ENCODE results near the gene PSMB5. TPM values are rescaled to one million over a fixed set of nuclear protein-coding genes. Genes with fewer than 3 reads are reported as not detected.
A peak's percentile ranks its signal among the peaks of the same experiment; 100 is the strongest.

The PSMB5 gene
- total and polyA plus RNA-seq, 2 of the 13 experiments (the other 11 are each of a cell fraction or from before 2014, with no cell fraction given) = 705 to 871 TPM

DNA sequence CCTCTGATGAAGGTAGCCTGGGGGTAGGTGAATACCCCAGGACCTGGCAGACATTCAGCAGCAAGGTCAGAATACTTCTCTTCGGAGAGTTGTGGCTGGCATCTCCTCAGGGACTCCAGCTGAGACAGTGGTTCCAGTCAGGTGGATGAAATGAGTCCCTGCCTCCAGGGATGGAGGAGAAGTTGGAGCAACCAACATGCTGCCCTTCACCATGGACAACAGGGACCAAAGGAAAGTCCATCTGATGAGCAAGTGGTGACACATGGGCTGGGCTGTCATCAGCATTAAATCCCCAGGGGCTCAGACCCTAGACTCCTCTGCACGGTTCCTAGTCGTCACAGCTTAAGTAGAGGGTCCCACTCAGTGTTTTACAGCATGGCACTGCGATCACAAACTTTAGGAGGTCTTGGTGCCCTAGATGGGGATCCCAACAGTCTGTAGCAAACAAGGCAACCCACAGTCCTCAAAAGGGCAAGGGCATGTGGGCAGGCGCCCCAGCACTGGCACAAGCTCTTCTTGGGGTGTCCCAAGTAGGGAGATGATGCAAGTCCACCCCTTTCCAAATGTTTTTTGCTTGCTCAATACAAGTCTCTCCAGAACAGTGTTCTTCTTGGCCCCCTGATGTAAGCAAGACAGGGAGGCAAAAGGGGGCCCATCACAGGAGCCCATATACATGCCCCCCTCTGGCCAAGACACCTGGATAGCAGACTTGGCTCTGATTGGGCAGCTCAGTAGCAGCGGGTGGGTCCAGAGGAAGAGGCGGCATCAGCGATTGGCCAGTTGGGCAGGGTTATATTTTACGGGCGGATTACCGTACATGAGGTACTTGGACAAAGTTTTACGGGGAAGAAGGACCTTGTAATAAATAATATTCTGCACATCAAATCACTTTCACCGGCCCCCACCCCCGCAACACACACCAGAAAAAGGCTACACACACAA lies 33.4 kb upstream of the PSMB5 start (continued):
- TF ChIP-seq NFYB (CRISPR knock-in tag; IDR thresholded peaks at IDR 0.05) (peak; percentile 62), ZBTB40 (IDR thresholded peaks at IDR 0.05) (no peak), ZBTB40 (CRISPR knock-in tag; IDR thresholded peaks at IDR 0.05) (0 out of 2 replicates have a peak, but pooled peaks have one; percentile 43), ISX (CRISPR knock-in tag; conservative IDR thresholded peaks at IDR 0.05) (no peak), JUN (CRISPR knock-in tag; IDR thresholded peaks at IDR 0.05) (0 out of 2 replicates have a peak, but pooled peaks have one; percentile 30), SKIL (CRISPR knock-in tag; IDR thresholded peaks at IDR 0.05; ENCODE audit: borderline replicate concordance) (no peak), NR2C2 (CRISPR knock-in tag; IDR thresholded peaks at IDR 0.05; ENCODE audit: borderline replicate concordance) (no peak; the same call in 1 of the 2 replicates), ZNF367 (CRISPR knock-in tag; IDR thresholded peaks at IDR 0.05; ENCODE audit: borderline replicate concordance) (no peak), SMYD3 (CRISPR knock-in tag; IDR thresholded peaks at IDR 0.05) (no peak), MEIS1 (CRISPR knock-in tag; IDR thresholded peaks at IDR 0.05; ENCODE audit: borderline replicate concordance) (peak; percentile 17; the same call in 1 of the 2 replicates), ZNF781 (CRISPR knock-in tag; IDR thresholded peaks at IDR 0.05; ENCODE audit: borderline replicate concordance, not compliant biosample characterization) (peak; percentile 26), MATR3 (CRISPR knock-in tag; IDR thresholded peaks at IDR 0.05) (no peak), ZNF17 (CRISPR knock-in tag; IDR thresholded peaks at IDR 0.05) (peak; percentile 15; the same call in 1 of the 2 replicates), ZNF670 (CRISPR knock-in tag; IDR thresholded peaks at IDR 0.05; ENCODE audit: borderline replicate concordance) (no peak)
- TF ChIP-seq, protein P1, sequence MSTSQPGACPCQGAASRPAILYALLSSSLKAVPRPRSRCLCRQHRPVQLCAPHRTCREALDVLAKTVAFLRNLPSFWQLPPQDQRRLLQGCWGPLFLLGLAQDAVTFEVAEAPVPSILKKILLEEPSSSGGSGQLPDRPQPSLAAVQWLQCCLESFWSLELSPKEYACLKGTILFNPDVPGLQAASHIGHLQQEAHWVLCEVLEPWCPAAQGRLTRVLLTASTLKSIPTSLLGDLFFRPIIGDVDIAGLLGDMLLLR (CRISPR knock-in tag; IDR thresholded peaks at IDR 0.05) = no peak
- TF ChIP-seq, protein P2, sequence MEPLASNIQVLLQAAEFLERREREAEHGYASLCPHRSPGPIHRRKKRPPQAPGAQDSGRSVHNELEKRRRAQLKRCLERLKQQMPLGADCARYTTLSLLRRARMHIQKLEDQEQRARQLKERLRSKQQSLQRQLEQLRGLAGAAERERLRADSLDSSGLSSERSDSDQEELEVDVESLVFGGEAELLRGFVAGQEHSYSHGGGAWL (CRISPR knock-in tag; IDR thresholded peaks at IDR 0.05) = peak; percentile 27; the same call in 1 of the 2 replicates
